Erythroblast (primary cell): ENCODE measurements around the gene DAZAP1.
A peak's percentile ranks its signal among the peaks of the same experiment; 100 is the strongest.

Experiments
- DNase-seq, 2 experiments: peaks; one replicate each; lab custom pipeline; 2025; lab: John Stamatoyannopoulos, UW
- GATA1 ChIP-seq: IDR thresholded peaks from 2 replicates; pipeline ENCODE4 v1.6.1; 2011; ENCODE audit warnings: low read depth, mild to moderate bottlenecking, control low read depth, low read length, moderate library complexity
- POLR2A ChIP-seq: IDR thresholded peaks from 2 replicates; pipeline ENCODE4 v1.6.1; 2011; ENCODE audit warnings: mild to moderate bottlenecking, low read length

DAZAP1 gene

DNA sequence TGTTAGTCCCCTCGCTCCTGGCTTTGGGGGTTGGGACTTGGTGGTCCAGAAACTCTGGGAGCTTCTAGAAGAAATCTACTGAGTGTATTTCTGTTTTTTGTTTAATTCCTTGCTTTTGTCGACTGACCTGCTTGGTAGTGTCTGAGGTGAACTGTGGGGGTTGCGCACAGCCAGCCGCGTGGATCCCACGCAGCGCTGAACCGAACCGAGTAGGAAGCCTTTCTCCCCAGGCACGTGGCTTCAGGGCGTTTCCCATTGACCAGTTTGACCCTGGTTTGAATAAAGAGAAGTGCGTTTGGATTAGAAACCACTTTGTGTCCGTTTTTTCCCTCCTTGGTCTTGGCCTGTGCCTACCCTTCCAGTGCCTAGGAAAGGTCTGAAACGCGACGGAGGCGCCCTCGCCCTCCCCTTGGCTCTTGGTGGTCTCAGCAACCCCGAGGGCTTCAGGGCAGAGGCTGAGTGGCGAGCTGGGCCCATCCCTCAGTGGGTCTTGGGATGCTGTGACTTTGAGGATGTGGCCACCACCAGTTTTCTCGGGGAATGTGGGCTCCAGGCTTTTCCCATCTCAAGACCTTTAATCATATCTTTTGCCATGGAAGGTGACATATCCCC lies 28.1 kb downstream of the DAZAP1 start:
- no peak for TF ChIP-seq GATA1
- no peak for TF ChIP-seq POLR2A
- DNase-seq = no peak

GRCh38 chr19:1437609-1438008 lies 30.2 kb downstream of the DAZAP1 start:
- TF ChIP-seq GATA1 (no peak), POLR2A (no peak)
- no peak for DNase-seq

GRCh38 chr19:1438035-1438932 lies 30.9 kb downstream of the DAZAP1 start, which contains the start of gene RPS15:
TSS of gene RPS15 (plus strand) at chr19:1438396. CDS start at chr19:1438426, 30 bp downstream.
- DNase-seq = peak; percentile 97 to 99
- TF ChIP-seq POLR2A (peak; percentile 97), GATA1 (no peak)

DNA sequence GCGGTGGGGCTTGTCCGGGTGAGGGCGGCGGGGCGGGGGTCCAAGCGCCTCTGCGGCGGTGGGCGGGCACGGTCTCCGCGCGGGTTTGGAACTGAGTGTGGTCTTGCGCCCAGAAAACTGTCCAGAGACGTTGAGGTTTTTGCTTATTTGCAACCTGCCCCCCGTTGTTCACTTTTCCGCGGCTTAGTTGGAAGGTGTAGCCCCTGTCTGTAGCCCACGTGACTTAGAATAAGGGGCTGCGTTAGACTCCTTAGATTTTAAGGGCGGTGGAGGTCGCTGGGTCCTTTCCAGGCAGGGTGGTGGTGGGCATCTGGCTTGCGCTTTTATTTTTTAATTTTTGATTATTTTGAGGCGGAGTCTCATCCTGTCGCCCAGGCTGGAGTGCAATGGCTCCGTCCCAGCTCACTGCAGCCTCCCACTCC lies 31.6 kb downstream of the DAZAP1 start:
- no peak for DNase-seq
- TF ChIP-seq POLR2A (no peak), GATA1 (no peak)

DNA sequence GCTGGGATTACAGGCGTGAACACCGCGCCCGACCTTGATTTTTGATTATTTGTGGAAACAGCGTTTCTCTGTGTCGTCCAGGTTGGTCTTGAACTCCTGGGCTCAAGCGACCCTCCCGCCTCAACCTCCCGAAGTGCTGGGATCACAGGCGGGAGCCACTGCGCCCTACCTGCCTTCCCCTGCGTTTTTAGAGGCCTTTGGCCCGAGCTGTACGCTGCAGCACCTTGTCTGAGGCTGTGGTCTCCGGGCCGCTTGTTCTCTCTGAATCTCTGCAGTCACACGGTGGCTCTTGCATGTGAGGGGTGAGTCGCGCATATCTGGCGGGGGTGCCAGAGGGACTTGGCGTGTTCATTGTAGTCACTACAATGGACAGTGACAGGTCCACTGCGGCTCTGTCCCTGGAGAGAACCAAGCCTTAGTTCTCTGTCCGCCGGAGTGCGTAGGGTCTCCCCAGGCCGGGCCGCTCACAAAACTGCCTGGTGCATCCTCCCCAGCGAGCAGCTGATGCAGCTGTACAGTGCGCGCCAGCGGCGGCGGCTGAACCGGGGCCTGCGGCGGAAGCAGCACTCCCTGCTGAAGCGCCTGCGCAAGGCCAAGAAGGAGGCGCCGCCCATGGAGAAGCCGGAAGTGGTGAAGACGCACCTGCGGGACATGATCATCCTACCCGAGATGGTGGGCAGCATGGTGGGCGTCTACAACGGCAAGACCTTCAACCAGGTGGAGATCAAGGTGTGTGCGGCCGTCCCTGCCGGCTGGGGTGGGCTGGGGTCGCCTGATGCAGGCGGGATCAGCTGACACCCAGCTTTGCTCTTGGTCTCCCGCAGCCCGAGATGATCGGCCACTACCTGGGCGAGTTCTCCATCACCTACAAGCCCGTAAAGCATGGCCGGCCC lies 32.4 kb downstream of the DAZAP1 start:
- DNase-seq = peak in 1 of 2 experiments; percentile 29

DNA sequence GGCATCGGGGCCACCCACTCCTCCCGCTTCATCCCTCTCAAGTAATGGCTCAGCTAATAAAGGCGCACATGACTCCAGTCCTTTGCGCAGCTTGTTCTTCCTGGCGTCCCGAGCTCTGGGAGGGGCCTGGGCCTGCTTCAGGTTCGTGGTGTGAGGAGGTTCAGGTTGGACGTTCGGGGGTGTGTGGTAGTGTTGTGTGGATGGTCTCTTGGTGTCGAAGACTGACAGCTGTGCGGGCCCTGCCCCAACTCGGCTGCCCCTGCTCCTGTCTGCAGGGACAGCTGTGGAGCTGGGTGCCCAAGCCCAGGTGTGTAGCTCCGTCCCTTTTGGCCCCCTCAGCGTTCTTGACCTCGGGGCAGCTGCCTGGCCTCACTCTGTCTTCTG lies 33.0 kb downstream of the DAZAP1 start:
- no peak for TF ChIP-seq GATA1
- DNase-seq = no peak

GRCh38 chr19:1441022-1441426 lies 33.6 kb downstream of the DAZAP1 start:
- DNase-seq = no peak
- no peak for TF ChIP-seq POLR2A
- TF ChIP-seq GATA1 = no peak

DNA sequence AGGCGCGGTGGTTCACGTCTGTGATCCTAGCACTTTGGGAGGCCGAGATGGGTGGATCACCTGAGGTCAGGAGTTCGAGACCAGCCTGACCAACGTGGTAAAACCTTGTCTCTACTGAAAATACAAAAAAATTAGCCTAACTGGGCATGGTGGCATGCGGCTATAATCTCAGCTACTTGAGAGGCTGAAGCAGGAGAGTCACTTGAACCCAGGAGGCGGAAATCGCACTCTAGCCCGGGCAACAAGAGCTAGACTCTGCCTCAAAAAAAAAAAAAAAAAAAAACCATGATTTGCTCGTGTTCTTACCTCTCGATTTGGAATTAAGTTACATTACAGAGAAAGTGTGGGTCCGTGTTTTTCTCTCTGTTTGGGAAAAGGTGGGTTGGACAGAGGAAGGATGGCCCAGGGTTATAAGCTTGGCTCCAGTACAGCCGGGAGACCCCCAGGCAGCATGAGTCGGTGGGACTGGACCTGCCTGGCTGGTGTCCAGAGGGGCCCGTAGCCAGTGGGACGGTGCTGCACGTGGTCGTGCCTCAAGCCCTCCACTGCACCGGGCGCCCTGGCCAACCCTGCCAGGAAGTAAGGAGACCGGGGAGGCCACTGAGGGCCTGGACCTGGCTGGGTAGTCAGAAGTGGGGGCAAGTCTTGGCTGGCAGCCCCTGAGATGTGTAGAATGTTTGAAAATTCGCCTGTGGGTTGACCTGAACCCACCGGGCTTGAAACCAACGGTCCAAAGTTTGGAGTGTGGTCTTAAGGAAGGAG lies 34.5 kb downstream of the DAZAP1 start:
- DNase-seq = no peak
- no peak for TF ChIP-seq POLR2A
- no peak for TF ChIP-seq GATA1

DNA sequence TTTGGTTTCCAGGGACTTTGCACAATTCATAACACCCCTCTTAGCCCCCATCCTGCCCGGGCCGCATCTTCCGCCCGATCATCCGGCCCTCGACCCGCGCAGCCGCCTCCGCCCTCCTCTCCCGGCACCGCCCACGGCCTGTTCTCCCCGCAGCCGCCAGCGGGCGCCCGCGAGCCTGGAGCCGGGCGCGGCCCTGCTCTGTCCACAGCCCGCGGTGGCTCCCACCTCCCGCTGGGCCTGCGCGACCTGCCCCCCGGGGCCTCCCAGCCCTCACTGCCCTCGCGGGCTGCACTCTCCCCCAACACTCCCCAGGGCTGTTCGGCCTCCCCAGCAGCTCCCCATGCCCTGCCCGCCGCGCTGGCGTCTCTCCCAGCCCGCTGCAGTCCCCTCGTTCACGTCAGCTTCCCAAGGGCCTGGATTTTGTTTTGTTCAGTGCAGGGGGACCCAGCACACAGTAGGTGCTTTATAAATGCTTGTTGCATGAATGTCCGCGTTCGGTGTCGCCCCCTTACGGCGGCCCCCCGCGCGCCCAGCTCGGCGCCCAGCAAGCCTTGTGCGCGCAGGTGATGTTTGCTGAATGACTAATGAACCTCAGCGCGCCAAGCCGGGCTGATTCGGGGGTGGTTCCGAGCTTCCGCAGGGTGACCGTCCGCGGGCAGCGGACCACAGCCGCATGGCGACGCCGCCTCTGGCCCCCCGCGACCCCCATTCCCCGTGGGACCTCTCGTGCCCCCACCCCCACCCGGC lies 38.0 kb downstream of the DAZAP1 start:
- peak; percentile 72 to 85 for DNase-seq
- TF ChIP-seq GATA1 = no peak
- TF ChIP-seq POLR2A = no peak

GRCh38 chr19:1445932-1446712 lies 38.7 kb downstream of the DAZAP1 start:
- peak in 1 of 2 experiments; percentile 31 for DNase-seq
- TF ChIP-seq POLR2A (no peak), GATA1 (no peak)

- TF ChIP-seq GATA1 = no peak
- no peak for TF ChIP-seq POLR2A
- peak in 1 of 2 experiments; percentile 49 for DNase-seq
Observed at GRCh38 chr19:1446713-1447481, 39.5 kb downstream of the DAZAP1 start.
